Spinal cord (tissue), 10 donors: ENCODE results near the gene VANGL1. TPM values are rescaled to one million over a fixed set of nuclear protein-coding genes. Genes with fewer than 3 reads are reported as not detected.
A peak's percentile ranks its signal among the peaks of the same experiment; 100 is the strongest.

Experiments used
- DNase-seq, 6 donors: peaks; one replicate each; pipeline versions ENCODE4 v3.0.0 to v3.0.0-alpha.2; 2013 to 2015; ENCODE audit warnings: low spot score in 6 of 6, low read depth in 4 of 6
- H3K27ac ChIP-seq: one replicate; pipeline ENCODE4 v1.5.1; 2013; ENCODE audit warnings: low read depth, low read length, control low read depth
- H3K27me3 ChIP-seq: one replicate; pipeline ENCODE4 v1.6.1; 2013; ENCODE audit warnings: low read length; ENCODE audit not compliant: control insufficient read depth, insufficient read depth
- H3K36me3 ChIP-seq: one replicate; pipeline ENCODE4 v1.6.1; 2013; ENCODE audit warnings: low read length; ENCODE audit not compliant: control insufficient read depth, insufficient read depth
- H3K4me1 ChIP-seq: one replicate; pipeline ENCODE4 v1.6.1; 2013; ENCODE audit warnings: low read length; ENCODE audit not compliant: control insufficient read depth, insufficient read depth
- H3K4me3 ChIP-seq: one replicate; pipeline ENCODE4 v1.5.1; 2013; ENCODE audit warnings: low read depth, low read length, control low read depth
- H3K9me3 ChIP-seq: one replicate; pipeline ENCODE4 v1.6.1; 2013; ENCODE audit warnings: low read length; ENCODE audit not compliant: control insufficient read depth, insufficient read depth
- WGBS: methylation state at CpG from one replicate; pipeline ENCODE4 v1.1.5; 2013; ENCODE audit warnings: missing lambda C conversion rate; ENCODE audit not compliant: insufficient coverage; 5-methylcytosine and 5-hydroxymethylcytosine counted together
- polyA plus RNA-seq, 2 donors: library from polyadenylated mRNA; unstranded; fragments of 120-200 nt; gene quantifications; one replicate each; pipeline ENCODE4 v1.2.1, GENCODE V29; 2013; ENCODE audit not compliant: insufficient read length in 2 of 2
- total RNA-seq, 2 donors: library from RNA; depleted of rRNA in 1 of 2; stranded (reverse); fragments of 120-200 nt in 1 of 2; fragments of >200 nt in 1 of 2; gene quantifications; one replicate each; pipeline versions ENCODE4 v1.2.3 to v1.2.4, GENCODE V29; 2013 to 2014
- donor health status: healthy.

VANGL1 gene
- total and polyA plus RNA-seq, 4 donors, result 8.0 to 10.2 (median 8.4) TPM

- Histone ChIP-seq H3K4me3 (no peak overlapping the region), H3K36me3 (no peaks in the 10 kb centered on the region), H3K27ac (peak overlapping the region; percentile 17), H3K9me3 (no peaks in the 10 kb centered on the region), H3K4me1 (peaks cover 12% of the 10 kb centered on the region), H3K27me3 (no peaks in the 10 kb centered on the region)
- WGBS, result 88% methylated on average over 2 of the region's 8 CpGs
- peak in 3 of 6 donors; percentile 37 to 66 (median 48) for DNase-seq
Measured at GRCh38 chr1:115706587-115707425, 65.0 kb downstream of the VANGL1 start.

DNA sequence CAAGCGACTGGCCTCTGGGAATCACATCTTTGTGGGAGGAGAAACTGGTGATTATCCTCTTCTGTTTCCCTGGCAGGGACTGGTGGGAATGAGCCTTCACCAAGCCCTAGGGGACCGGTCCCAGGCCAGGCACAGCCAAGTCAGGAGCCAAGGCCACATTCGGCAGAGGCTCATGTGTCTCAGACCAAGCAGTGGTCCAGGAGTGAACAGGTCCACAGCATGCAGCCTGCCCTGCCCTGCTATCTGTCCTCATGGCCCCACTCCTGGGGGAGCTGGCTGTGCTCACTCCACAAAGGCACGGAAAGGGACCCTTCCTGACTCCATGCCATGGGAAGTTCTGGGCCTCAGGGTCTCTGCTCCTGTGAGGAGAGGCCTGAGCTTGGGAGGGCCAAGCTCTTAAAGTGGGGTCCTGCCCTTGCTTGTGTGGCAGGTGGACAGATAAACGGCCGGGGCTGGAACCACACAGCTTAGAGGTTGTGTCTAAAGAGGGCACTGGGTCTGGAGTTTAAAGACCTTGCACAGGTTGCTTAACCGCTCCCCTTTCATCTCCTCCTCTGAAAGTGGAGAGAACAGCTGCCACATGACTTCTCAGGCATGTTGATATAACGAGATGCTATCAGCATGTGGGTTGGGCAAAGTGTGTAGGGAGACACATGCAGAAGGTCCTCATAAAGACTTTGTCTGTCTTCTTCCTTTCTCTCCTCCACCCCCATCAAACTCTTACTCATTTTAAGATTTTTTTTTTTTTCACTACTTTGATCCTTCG, 69.3 kb downstream of the VANGL1 start:
- Histone ChIP-seq H3K27me3 (no peaks in the 10 kb centered on the region), H3K4me1 (peaks cover 10% of the 10 kb centered on the region), H3K36me3 (no peaks in the 10 kb centered on the region), H3K27ac (no peak overlapping the region), H3K9me3 (no peaks in the 10 kb centered on the region), H3K4me3 (no peak overlapping the region)
- 73% methylated on average over 5 of the region's 9 CpGs for WGBS
- no peak for DNase-seq

GRCh38 chr1:115712911-115713609, 71.3 kb downstream of the VANGL1 start:
- no peaks in the 10 kb centered on the region for H3K27me3 ChIP-seq
- 75% methylated on average over 9 of the region's 10 CpGs for WGBS
- H3K36me3 ChIP-seq, result no peaks in the 10 kb centered on the region
- no peaks in the 10 kb centered on the region for H3K4me1 ChIP-seq
- DNase-seq, result no peak
- no peak overlapping the region for H3K4me3 ChIP-seq
- no peaks in the 10 kb centered on the region for H3K9me3 ChIP-seq
- H3K27ac ChIP-seq, result no peak overlapping the region

DNA sequence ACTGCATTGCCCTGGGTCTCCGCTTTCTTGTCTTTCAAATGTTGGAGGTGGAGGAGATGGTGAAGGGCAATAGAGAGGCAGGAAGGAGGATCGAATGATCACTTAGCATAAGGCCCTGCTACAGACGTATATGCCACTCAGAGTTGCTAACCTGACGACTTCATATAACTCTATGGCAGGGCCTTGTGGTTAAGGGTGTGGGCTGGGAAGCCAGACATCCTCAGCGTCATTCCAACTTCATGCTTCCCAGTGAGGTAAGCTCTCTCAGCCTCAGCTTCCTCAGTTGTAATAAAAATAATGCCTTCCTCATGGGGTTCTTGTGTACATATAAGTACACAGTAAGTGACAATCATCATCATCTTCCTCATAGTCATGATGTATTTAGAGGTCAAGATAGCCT, 72.1 kb downstream of the VANGL1 start:
- no peak for DNase-seq
- no peaks in the 10 kb centered on the region for H3K27me3 ChIP-seq
- no peaks in the 10 kb centered on the region for H3K9me3 ChIP-seq
- no peak overlapping the region for H3K27ac ChIP-seq
- whole genome bisulfite sequencing, result 100% methylated on average over 1 of the region's 5 CpGs
- H3K36me3 ChIP-seq, result no peaks in the 10 kb centered on the region
- no peak overlapping the region for H3K4me3 ChIP-seq
- no peaks in the 10 kb centered on the region for H3K4me1 ChIP-seq

DNA sequence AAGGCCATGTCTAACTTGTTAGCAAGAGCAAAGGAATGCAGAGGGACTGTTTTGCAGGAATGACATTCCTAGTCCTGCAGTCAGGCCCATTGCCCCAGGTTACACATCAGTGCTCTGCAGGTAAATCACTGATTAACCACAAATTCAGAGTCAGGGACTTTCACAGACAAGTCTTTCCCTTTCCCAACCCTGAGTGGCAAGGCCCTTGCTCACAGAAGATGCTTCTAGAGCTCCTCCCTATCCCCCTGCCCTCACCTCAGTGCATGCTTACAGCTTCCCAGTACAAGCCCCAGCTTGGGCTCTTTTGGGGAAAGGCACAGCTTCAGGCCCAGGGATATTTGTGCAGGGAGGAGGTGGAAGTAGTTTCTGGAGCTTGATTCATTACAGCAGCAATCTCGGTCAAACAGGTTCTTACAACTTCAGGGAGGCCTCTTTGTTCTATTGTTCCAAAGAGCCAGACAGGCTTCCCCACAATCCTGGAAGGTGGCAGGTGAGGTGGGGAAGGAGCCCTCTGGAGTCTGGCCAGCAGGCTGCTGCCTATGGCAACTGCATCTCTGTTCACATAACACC, 72.9 kb downstream of the VANGL1 start:
- no peaks in the 10 kb centered on the region for H3K9me3 ChIP-seq
- no peak for DNase-seq
- H3K36me3 ChIP-seq, result no peaks in the 10 kb centered on the region
- H3K4me3 ChIP-seq, result no peak overlapping the region
- H3K27ac ChIP-seq, result no peak overlapping the region
- no CpG with 5 or more reads among the region's 1 CpG for WGBS
- peaks cover 3% of the 10 kb centered on the region for H3K4me1 ChIP-seq
- no peaks in the 10 kb centered on the region for H3K27me3 ChIP-seq

GRCh38 chr1:115717541-115717940, 75.8 kb downstream of the VANGL1 start:
- H3K36me3 ChIP-seq, result no peaks in the 10 kb centered on the region
- WGBS, result 20% methylated on average over 1 of the region's 5 CpGs
- no peaks in the 10 kb centered on the region for H3K9me3 ChIP-seq
- no peak overlapping the region for H3K4me3 ChIP-seq
- H3K27ac ChIP-seq, result no peak overlapping the region
- H3K4me1 ChIP-seq, result peaks cover 3% of the 10 kb centered on the region
- H3K27me3 ChIP-seq, result no peaks in the 10 kb centered on the region
- peak in 2 of 6 donors; percentile 27 to 67 for DNase-seq

- 100% methylated on average over 3 of the region's 5 CpGs for WGBS
- Histone ChIP-seq H3K27ac (no peak overlapping the region), H3K36me3 (no peaks in the 10 kb centered on the region), H3K9me3 (no peaks in the 10 kb centered on the region), H3K4me3 (no peak overlapping the region), H3K4me1 (peaks cover 3% of the 10 kb centered on the region), H3K27me3 (no peaks in the 10 kb centered on the region)
- DNase-seq, result no peak
Measured at GRCh38 chr1:115718011-115718754, 76.4 kb downstream of the VANGL1 start.

DNA sequence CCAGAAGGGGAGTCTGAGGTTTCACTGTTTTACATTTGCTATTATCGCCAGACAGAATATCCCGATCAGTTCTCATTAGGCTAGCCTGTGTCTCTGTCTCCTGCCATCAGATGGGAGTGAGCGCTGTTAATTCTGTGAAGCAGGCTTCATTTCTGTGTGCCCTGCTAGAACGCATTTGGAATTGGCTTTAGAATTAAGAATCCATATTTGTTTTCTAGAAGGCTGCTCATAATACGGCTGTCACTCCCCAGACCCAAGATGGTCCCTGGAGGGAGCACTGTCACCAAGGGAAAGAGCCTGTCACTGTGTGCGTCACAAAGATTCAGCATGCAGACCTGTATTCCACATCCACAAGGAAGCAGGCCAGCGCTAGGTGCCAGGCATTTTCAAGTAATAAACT, 77.5 kb downstream of the VANGL1 start:
- H3K4me1 ChIP-seq, result peaks cover 5% of the 10 kb centered on the region
- 89% methylated on average over 5 of the region's 7 CpGs for WGBS
- no peaks in the 10 kb centered on the region for H3K27me3 ChIP-seq
- no peaks in the 10 kb centered on the region for H3K36me3 ChIP-seq
- no peak overlapping the region for H3K4me3 ChIP-seq
- H3K27ac ChIP-seq, result no peak overlapping the region
- no peaks in the 10 kb centered on the region for H3K9me3 ChIP-seq
- DNase-seq, result peak in 2 of 6 donors; percentile 22 to 57

DNA sequence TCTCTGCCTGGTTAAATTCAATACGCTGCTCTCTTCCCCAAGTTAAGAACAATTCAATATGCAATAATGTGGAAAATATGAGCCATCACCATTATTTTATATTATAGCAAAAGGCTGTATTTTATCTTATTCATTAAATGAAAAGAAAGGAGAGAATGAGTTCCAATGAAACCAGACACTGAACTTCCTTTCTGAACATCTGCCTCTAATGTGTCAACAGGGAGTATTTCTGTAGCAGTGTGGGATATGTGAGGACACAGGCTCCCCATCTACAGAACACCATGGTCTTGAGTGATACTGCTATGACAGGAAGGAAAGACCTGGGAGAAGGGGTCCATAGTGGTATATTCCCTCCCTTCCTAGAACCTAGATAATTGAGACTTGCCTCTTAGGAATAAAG, 80.5 kb downstream of the VANGL1 start:
- Histone ChIP-seq H3K9me3 (no peaks in the 10 kb centered on the region), H3K4me3 (no peak overlapping the region), H3K27me3 (no peaks in the 10 kb centered on the region), H3K36me3 (no peaks in the 10 kb centered on the region), H3K4me1 (peaks cover 6% of the 10 kb centered on the region), H3K27ac (no peak overlapping the region)
- no CpG with 5 or more reads among the region's 1 CpG for WGBS
- peak in 1 of 6 donors; percentile 10 for DNase-seq
